GM19035 (cell line): ENCODE results near the gene ZFYVE19.

Experiments used
- ATAC-seq: cut with Tn5 transposase; IDR thresholded peaks from one replicate; pipeline ENCODE4 v1.9.1; 2021; ENCODE audit not compliant: unreplicated experiment

The ZFYVE19 gene

GRCh38 chr15:40775007-40775406 lies 31.9 kb upstream of the ZFYVE19 start:
- no peak for ATAC-seq

- no peak for ATAC-seq
Measured at GRCh38 chr15:40775740-40776536, 31.0 kb upstream of the ZFYVE19 start.

GRCh38 chr15:40776537-40777141 lies 30.2 kb upstream of the ZFYVE19 start:
- ATAC-seq: no peak

GRCh38 chr15:40782609-40783227 lies 24.2 kb upstream of the ZFYVE19 start:
- ATAC-seq: peak; percentile 87

GRCh38 chr15:40785164-40785563 lies 21.7 kb upstream of the ZFYVE19 start:
- no peak for ATAC-seq

- ATAC-seq: no peak
Measured at GRCh38 chr15:40785814-40786213, 21.1 kb upstream of the ZFYVE19 start.

GRCh38 chr15:40787344-40787841 lies 19.5 kb upstream of the ZFYVE19 start:
- ATAC-seq: no peak

GRCh38 chr15:40787991-40788390 lies 18.9 kb upstream of the ZFYVE19 start:
- ATAC-seq: no peak

- ATAC-seq: no peak
Measured at GRCh38 chr15:40789119-40789518, 17.8 kb upstream of the ZFYVE19 start.

GRCh38 chr15:40789999-40790398 lies 16.9 kb upstream of the ZFYVE19 start:
- ATAC-seq: no peak

GRCh38 chr15:40790718-40791117 lies 16.2 kb upstream of the ZFYVE19 start:
- no peak for ATAC-seq

- no peak for ATAC-seq
Measured at GRCh38 chr15:40792394-40792793, 14.5 kb upstream of the ZFYVE19 start.

- ATAC-seq: no peak
Measured at GRCh38 chr15:40793216-40793989, 13.5 kb upstream of the ZFYVE19 start.

GRCh38 chr15:40796041-40796440 lies 10.8 kb upstream of the ZFYVE19 start:
- ATAC-seq: no peak

- ATAC-seq: no peak
Measured at GRCh38 chr15:40796512-40796911, 10.4 kb upstream of the ZFYVE19 start.

GRCh38 chr15:40799523-40799922 lies 7.4 kb upstream of the ZFYVE19 start:
- no peak for ATAC-seq

- ATAC-seq: no peak
Measured at GRCh38 chr15:40803076-40803475, 3.8 kb upstream of the ZFYVE19 start.

- ATAC-seq: no peak
Measured at GRCh38 chr15:40803688-40804087, 3.2 kb upstream of the ZFYVE19 start.

GRCh38 chr15:40806672-40807027 lies 239 bp upstream of the ZFYVE19 start:
- ATAC-seq: no peak

GRCh38 chr15:40807888-40808461 lies 1.1 kb downstream of the ZFYVE19 start:
- no peak for ATAC-seq

- no peak for ATAC-seq
Measured at GRCh38 chr15:40808861-40809450, 2.1 kb downstream of the ZFYVE19 start.
